HepG2 (cell line): ENCODE measurements around the gene S100A16. TPM values are rescaled to one million over a fixed set of nuclear protein-coding genes. Genes with fewer than 3 reads are reported as not detected.

Experiments used
- CEBPB ChIP-seq: IDR thresholded peaks from 2 replicates; pipeline ENCODE4 v1.6.1; 2011; ENCODE audit warnings: low read depth, low read length, improper control_type of control experiment, borderline replicate concordance
- DNMT1 ChIP-seq: sonication (generic); formaldehyde crosslinking; IDR thresholded peaks from 2 replicates; pipeline ENCODE4 v1.5.1; 2020; ENCODE audit warnings: mild to moderate bottlenecking, missing genetic modification reagents
- FOXA1 ChIP-seq, 2 experiments: fragments of 450-650 bp in 1 of 2; sonication (generic) in 1 of 2; formaldehyde crosslinking in 1 of 2; IDR thresholded peaks; 2 replicates each; pipeline versions ENCODE4 v1.4.0 to v1.6.1; 2016 to 2020; ENCODE audit warnings: missing genetic modification reagents in 1 of 2
- FOXA3 ChIP-seq: IDR thresholded peaks from 2 replicates; pipeline ENCODE4 v1.6.1; 2016; ENCODE audit warnings: missing genetic modification reagents, missing compliant biosample characterization
- KLF9 ChIP-seq: IDR thresholded peaks from 2 replicates; pipeline ENCODE4 v1.6.1; 2016; ENCODE audit warnings: low read depth
- POLR2AphosphoS2 ChIP-seq: IDR thresholded peaks from 2 replicates; pipeline ENCODE4 v1.6.1; 2011; ENCODE audit warnings: low read depth, low read length, improper control_type of control experiment
- RCOR2 ChIP-seq: IDR thresholded peaks from 2 replicates; pipeline ENCODE4 v1.6.1; 2016; ENCODE audit warnings: missing biosample characterization, missing genetic modification reagents
- SMAD9 ChIP-seq: sonication (generic); formaldehyde crosslinking; IDR thresholded peaks from 2 replicates; pipeline ENCODE4 v1.5.1; 2020; ENCODE audit warnings: mild to moderate bottlenecking, missing genetic modification reagents
- SMC3 ChIP-seq: IDR thresholded peaks from 2 replicates; pipeline ENCODE4 v1.6.1; 2011; ENCODE audit warnings: low read length, improper control_type of control experiment
- SPEN ChIP-seq: sonication (generic); formaldehyde crosslinking; IDR thresholded peaks from 2 replicates; pipeline ENCODE4 v1.5.1; 2020; ENCODE audit warnings: low read depth, mild to moderate bottlenecking, missing genetic modification reagents
- THAP11 ChIP-seq: IDR thresholded peaks from 2 replicates; pipeline ENCODE4 v1.6.1; 2016; ENCODE audit warnings: missing biosample characterization, missing genetic modification reagents
- ZC3H13 ChIP-seq: sonication (generic); formaldehyde crosslinking; IDR thresholded peaks from 2 replicates; pipeline ENCODE4 v1.8.1; 2023; ENCODE audit warnings: mild to moderate bottlenecking, missing genetic modification reagents, moderate library complexity
- ZFP82 ChIP-seq: sonication (generic); formaldehyde crosslinking; IDR thresholded peaks from 2 replicates; pipeline ENCODE4 v1.5.1; 2020; ENCODE audit warnings: mild to moderate bottlenecking, missing genetic modification reagents, borderline replicate concordance
- ZNF431 ChIP-seq: sonication (generic); formaldehyde crosslinking; IDR thresholded peaks from 2 replicates; pipeline ENCODE4 v1.9.0; 2022; ENCODE audit warnings: missing genetic modification reagents, low read depth, mild to moderate bottlenecking, borderline replicate concordance
- ZNF749 ChIP-seq: sonication (generic); formaldehyde crosslinking; IDR thresholded peaks from 2 replicates; pipeline ENCODE4 v1.8.0; 2022; ENCODE audit warnings: mild to moderate bottlenecking, missing genetic modification reagents, moderate library complexity, borderline replicate concordance
- polyA plus RNA-seq, 8 experiments: library from polyadenylated mRNA; depleted of rRNA in 3 of 8; stranded (reverse) in 7 of 8; unstranded in 1 of 8; fragments of >200 nt; fragmentation: Illumina TruSeq in 4 of 8; extraction: Trizol in 4 of 8; gene quantifications; 2 replicates each; pipeline versions ENCODE4 v1.2.1 to v1.2.3, GENCODE V29; 2011 to 2016; ENCODE audit warnings: low read depth in 4 of 8, missing spikeins in 1 of 8, mixed read lengths in 1 of 8; ENCODE audit not compliant: insufficient read depth in 1 of 8
- total RNA-seq, 5 experiments: library from RNA; depleted of rRNA; stranded (reverse); fragments of >200 nt; fragmentation: Illumina TruSeq; extraction: Trizol; gene quantifications; 2 replicates each; pipeline ENCODE4 v1.2.3, GENCODE V29; 2016; ENCODE audit warnings: low read depth in 1 of 5
- TF ChIP-seq, protein P1 (sequence below): sonication (generic); formaldehyde crosslinking; IDR thresholded peaks from 2 replicates; pipeline ENCODE4 v1.4.0; 2020; ENCODE audit warnings: mild to moderate bottlenecking, missing genetic modification reagents, borderline replicate concordance
- TF ChIP-seq, protein P2 (sequence below): sonication (generic); formaldehyde crosslinking; IDR thresholded peaks from 2 replicates; pipeline ENCODE4 v1.4.0; 2020; ENCODE audit warnings: missing genetic modification reagents, borderline replicate concordance
- TF ChIP-seq, protein P3 (sequence below): sonication (generic); IDR thresholded peaks from 2 replicates; pipeline ENCODE4 v1.6.1; 2016; ENCODE audit warnings: low read depth, borderline replicate concordance
- TF ChIP-seq, protein P4 (sequence below): sonication (generic); formaldehyde crosslinking; IDR thresholded peaks from 2 replicates; pipeline ENCODE4 v1.4.0; 2020; ENCODE audit warnings: missing genetic modification reagents

S100A16 gene
- total and polyA plus RNA-seq, 2 of the 13 experiments (the other 11 are each of a cell fraction or from before 2014, with no cell fraction given) = 46.0 to 195 TPM

DNA sequence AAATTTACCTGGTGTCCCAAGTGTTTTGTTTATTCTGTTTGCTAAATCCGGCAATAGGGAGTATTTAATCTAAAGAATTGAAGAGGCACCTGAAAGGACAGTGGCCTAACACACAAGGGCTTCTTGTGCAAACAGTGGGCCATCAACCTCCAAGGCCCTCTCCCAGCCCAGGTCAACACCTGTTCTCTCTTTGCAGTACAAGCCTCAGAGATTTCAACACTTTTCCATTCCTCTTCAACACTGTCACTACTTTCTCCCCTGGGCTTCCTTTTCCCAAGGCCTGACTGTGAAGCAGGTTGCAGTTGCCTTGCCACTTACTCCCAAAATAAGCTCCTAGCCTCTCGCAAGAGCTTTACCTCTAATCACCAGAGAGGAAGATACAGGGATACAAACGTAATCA is 42.4 kb upstream of the S100A16 start (continued):
- no peak for TF ChIP-seq ZFP82 (CRISPR knock-in tag)
- TF ChIP-seq, protein P1, sequence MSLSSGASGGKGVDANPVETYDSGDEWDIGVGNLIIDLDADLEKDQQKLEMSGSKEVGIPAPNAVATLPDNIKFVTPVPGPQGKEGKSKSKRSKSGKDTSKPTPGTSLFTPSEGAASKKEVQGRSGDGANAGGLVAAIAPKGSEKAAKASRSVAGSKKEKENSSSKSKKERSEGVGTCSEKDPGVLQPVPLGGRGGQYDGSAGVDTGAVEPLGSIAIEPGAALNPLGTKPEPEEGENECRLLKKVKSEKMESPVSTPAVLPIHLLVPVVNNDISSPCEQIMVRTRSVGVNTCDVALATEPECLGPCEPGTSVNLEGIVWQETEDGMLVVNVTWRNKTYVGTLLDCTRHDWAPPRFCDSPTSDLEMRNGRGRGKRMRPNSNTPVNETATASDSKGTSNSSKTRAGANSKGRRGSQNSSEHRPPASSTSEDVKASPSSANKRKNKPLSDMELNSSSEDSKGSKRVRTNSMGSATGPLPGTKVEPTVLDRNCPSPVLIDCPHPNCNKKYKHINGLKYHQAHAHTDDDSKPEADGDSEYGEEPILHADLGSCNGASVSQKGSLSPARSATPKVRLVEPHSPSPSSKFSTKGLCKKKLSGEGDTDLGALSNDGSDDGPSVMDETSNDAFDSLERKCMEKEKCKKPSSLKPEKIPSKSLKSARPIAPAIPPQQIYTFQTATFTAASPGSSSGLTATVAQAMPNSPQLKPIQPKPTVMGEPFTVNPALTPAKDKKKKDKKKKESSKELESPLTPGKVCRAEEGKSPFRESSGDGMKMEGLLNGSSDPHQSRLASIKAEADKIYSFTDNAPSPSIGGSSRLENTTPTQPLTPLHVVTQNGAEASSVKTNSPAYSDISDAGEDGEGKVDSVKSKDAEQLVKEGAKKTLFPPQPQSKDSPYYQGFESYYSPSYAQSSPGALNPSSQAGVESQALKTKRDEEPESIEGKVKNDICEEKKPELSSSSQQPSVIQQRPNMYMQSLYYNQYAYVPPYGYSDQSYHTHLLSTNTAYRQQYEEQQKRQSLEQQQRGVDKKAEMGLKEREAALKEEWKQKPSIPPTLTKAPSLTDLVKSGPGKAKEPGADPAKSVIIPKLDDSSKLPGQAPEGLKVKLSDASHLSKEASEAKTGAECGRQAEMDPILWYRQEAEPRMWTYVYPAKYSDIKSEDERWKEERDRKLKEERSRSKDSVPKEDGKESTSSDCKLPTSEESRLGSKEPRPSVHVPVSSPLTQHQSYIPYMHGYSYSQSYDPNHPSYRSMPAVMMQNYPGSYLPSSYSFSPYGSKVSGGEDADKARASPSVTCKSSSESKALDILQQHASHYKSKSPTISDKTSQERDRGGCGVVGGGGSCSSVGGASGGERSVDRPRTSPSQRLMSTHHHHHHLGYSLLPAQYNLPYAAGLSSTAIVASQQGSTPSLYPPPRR (CRISPR knock-in tag) = 0 out of 2 replicates have a peak, but pooled peaks have one; percentile 33
- no peak for TF ChIP-seq DNMT1 (CRISPR knock-in tag)
- no peak for TF ChIP-seq POLR2AphosphoS2
- TF ChIP-seq SMAD9 (CRISPR knock-in tag) = no peak
- TF ChIP-seq, protein P2, sequence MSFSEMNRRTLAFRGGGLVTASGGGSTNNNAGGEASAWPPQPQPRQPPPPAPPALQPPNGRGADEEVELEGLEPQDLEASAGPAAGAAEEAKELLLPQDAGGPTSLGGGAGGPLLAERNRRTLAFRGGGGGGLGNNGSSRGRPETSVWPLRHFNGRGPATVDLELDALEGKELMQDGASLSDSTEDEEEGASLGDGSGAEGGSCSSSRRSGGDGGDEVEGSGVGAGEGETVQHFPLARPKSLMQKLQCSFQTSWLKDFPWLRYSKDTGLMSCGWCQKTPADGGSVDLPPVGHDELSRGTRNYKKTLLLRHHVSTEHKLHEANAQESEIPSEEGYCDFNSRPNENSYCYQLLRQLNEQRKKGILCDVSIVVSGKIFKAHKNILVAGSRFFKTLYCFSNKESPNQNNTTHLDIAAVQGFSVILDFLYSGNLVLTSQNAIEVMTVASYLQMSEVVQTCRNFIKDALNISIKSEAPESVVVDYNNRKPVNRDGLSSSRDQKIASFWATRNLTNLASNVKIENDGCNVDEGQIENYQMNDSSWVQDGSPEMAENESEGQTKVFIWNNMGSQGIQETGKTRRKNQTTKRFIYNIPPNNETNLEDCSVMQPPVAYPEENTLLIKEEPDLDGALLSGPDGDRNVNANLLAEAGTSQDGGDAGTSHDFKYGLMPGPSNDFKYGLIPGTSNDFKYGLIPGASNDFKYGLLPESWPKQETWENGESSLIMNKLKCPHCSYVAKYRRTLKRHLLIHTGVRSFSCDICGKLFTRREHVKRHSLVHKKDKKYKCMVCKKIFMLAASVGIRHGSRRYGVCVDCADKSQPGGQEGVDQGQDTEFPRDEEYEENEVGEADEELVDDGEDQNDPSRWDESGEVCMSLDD (CRISPR knock-in tag) = no peak
- TF ChIP-seq, protein P3, sequence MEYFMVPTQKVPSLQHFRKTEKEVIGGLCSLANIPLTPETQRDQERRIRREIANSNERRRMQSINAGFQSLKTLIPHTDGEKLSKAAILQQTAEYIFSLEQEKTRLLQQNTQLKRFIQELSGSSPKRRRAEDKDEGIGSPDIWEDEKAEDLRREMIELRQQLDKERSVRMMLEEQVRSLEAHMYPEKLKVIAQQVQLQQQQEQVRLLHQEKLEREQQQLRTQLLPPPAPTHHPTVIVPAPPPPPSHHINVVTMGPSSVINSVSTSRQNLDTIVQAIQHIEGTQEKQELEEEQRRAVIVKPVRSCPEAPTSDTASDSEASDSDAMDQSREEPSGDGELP = no peak; the same call in 1 of the 2 replicates
- TF ChIP-seq KLF9 = no peak
- TF ChIP-seq SMC3 = no peak
- no peak for TF ChIP-seq FOXA1 (IDR thresholded peaks at IDR 0.05)
- peak; percentile 24; the same call in 1 of the 2 replicates for TF ChIP-seq FOXA1 (CRISPR knock-in tag; IDR thresholded peaks at IDR 0.05)
- TF ChIP-seq THAP11 (CRISPR knock-in tag) = 0 out of 2 replicates have a peak, but pooled peaks have one; percentile 44
- TF ChIP-seq FOXA3 (CRISPR knock-in tag) = peak; percentile 38; the same call in 1 of the 2 replicates
- peak; percentile 44; the same call in 1 of the 2 replicates for TF ChIP-seq CEBPB
- TF ChIP-seq ZNF749 (CRISPR knock-in tag) = no peak
- no peak for TF ChIP-seq ZC3H13 (CRISPR knock-in tag)
- TF ChIP-seq SPEN (CRISPR knock-in tag) = no peak
- TF ChIP-seq RCOR2 (CRISPR knock-in tag) = no peak
- TF ChIP-seq, protein P4, sequence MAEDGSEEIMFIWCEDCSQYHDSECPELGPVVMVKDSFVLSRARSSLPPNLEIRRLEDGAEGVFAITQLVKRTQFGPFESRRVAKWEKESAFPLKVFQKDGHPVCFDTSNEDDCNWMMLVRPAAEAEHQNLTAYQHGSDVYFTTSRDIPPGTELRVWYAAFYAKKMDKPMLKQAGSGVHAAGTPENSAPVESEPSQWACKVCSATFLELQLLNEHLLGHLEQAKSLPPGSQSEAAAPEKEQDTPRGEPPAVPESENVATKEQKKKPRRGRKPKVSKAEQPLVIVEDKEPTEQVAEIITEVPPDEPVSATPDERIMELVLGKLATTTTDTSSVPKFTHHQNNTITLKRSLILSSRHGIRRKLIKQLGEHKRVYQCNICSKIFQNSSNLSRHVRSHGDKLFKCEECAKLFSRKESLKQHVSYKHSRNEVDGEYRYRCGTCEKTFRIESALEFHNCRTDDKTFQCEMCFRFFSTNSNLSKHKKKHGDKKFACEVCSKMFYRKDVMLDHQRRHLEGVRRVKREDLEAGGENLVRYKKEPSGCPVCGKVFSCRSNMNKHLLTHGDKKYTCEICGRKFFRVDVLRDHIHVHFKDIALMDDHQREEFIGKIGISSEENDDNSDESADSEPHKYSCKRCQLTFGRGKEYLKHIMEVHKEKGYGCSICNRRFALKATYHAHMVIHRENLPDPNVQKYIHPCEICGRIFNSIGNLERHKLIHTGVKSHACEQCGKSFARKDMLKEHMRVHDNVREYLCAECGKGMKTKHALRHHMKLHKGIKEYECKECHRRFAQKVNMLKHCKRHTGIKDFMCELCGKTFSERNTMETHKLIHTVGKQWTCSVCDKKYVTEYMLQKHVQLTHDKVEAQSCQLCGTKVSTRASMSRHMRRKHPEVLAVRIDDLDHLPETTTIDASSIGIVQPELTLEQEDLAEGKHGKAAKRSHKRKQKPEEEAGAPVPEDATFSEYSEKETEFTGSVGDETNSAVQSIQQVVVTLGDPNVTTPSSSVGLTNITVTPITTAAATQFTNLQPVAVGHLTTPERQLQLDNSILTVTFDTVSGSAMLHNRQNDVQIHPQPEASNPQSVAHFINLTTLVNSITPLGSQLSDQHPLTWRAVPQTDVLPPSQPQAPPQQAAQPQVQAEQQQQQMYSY (CRISPR knock-in tag) = no peak
- TF ChIP-seq ZNF431 = no peak
